SJSA1 (cell line): ENCODE data around the gene ANKS1A. TPM values are rescaled to one million over a fixed set of nuclear protein-coding genes. Genes with fewer than 3 reads are reported as not detected.
"Not testable (repeated sequence)": the region's sequence is repeated elsewhere in the genome, so short reads cannot be mapped to it uniquely, and the experiment has no call there.

Experiments used
- DNase-seq, 2 experiments: peaks; one replicate each; pipeline ENCODE4 v3.0.0-alpha.2; 2015 to 2020; ENCODE audit warnings: low spot score in 2 of 2, low read depth in 1 of 2
- H3K27ac ChIP-seq: fragments of 250-450 bp; sonication (Bioruptor Pico); 2 replicates; pipeline ENCODE4 v1.5.1; 2020; ENCODE audit warnings: mild to moderate bottlenecking, moderate library complexity
- H3K27me3 ChIP-seq: fragments of 250-450 bp; sonication (Bioruptor Pico); replicated peaks from 2 replicates; pipeline ENCODE4 v1.5.1; 2020; ENCODE audit warnings: mild to moderate bottlenecking, moderate library complexity
- H3K36me3 ChIP-seq: fragments of 250-450 bp; sonication (Bioruptor Pico); 2 replicates; pipeline ENCODE4 v1.5.1; 2020; ENCODE audit warnings: mild to moderate bottlenecking
- H3K4me1 ChIP-seq: fragments of 250-450 bp; sonication (Bioruptor Pico); replicated peaks from 2 replicates; pipeline ENCODE4 v1.6.1; 2021; ENCODE audit warnings: mild to moderate bottlenecking
- H3K4me3 ChIP-seq: fragments of 250-450 bp; sonication (Bioruptor Pico); 2 replicates; pipeline ENCODE4 v1.5.1; 2020; ENCODE audit warnings: mild to moderate bottlenecking
- H3K9me3 ChIP-seq: fragments of 250-450 bp; sonication (Bioruptor Pico); replicated peaks from 2 replicates; pipeline ENCODE4 v1.5.1; 2020; ENCODE audit warnings: mild to moderate bottlenecking
- total RNA-seq: library from RNA; depleted of rRNA; stranded (reverse); fragments of >200 nt; shearing (Covaris generic); gene quantifications from 2 replicates; pipeline ENCODE4 v1.2.3, GENCODE V29; 2014

The ANKS1A gene
- total RNA-seq, 1 experiment from 2014 or later, result 8.1 TPM

DNA sequence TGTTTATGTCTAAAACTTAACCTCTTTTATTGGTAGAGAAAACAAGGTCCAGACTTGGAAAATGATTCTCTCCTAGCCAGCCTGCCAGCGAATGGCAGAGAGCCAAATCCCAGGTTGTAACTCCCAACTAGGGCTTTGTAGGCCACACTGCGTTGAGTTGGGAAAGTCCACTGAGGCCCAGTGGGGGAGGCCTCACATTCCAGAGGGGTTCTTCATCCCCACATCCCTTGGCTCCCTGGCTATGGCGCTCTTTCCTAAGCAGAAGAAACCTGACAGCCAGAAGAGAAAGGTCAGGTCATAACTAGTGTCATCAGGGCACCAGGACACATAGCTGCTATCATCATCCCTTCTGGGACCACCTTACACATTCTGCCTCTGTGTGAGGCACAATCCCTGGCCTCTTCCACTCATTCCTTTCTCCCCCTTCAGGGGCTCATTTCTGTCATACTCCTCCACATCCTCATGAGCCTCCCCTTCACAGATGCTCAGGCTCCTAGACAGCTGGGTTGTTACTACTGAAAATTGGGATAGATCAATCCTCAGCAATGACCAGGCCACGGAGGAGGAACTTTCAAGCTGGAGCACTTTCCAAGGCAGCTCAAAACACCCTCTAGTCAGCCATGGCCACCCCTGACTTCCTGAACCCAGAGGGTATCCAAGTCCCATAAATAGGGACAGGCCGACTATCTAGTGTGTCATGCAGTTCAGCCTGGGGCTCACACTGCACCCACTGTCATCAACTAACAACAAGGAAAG is 203.5 kb downstream of the ANKS1A start:
- Histone ChIP-seq H3K27ac (peak overlapping the region; percentile 56), H3K4me1 (peaks cover 60% of the 10 kb centered on the region), H3K27me3 (no peaks in the 10 kb centered on the region), H3K9me3 (no peaks in the 10 kb centered on the region), H3K36me3 (no peaks in the 10 kb centered on the region; the same call in 1 of the 2 replicates), H3K4me3 (no peak overlapping the region)
- peak; percentile 88 to 91 for DNase-seq

DNA sequence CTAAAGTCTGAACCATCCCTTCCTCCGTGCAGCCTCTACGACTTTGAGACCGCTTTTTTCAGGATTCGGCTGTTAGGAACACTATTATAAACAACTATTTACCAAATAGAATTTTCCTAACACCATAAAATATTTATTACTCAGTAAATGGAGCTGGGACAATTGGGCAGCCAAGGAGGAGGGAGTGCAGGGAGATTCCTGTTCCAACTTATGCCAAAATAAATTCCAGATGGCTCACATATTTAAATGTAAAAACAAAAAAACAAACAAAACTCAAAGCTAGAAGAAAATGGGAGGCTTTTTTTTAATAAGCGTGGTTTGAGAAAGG is 204.0 kb downstream of the ANKS1A start:
- Histone ChIP-seq H3K27me3 (no peaks in the 10 kb centered on the region), H3K27ac (peak overlapping the region; percentile 56), H3K4me3 (no peak overlapping the region), H3K36me3 (no peaks in the 10 kb centered on the region), H3K9me3 (no peaks in the 10 kb centered on the region), H3K4me1 (peaks cover 60% of the 10 kb centered on the region)
- DNase-seq, result peak in 1 of 2 experiments; percentile 68

GRCh38 chr6:35093783-35094182 is 204.7 kb downstream of the ANKS1A start:
- Histone ChIP-seq H3K27me3 (no peaks in the 10 kb centered on the region), H3K27ac (0 out of 2 replicates have a peak overlapping the region, but pooled peaks have one; percentile 56), H3K9me3 (no peaks in the 10 kb centered on the region), H3K4me3 (no peak overlapping the region), H3K36me3 (no peaks in the 10 kb centered on the region), H3K4me1 (peaks cover 60% of the 10 kb centered on the region)
- DNase-seq, result no peak

GRCh38 chr6:35094183-35094582 is 205.1 kb downstream of the ANKS1A start:
- peaks cover 60% of the 10 kb centered on the region for H3K4me1 ChIP-seq
- H3K4me3 ChIP-seq, result no peak overlapping the region
- H3K27me3 ChIP-seq, result no peaks in the 10 kb centered on the region
- no peak overlapping the region for H3K27ac ChIP-seq
- H3K36me3 ChIP-seq, result no peaks in the 10 kb centered on the region
- DNase-seq, result no peak
- H3K9me3 ChIP-seq, result no peaks in the 10 kb centered on the region

- no peaks in the 10 kb centered on the region for H3K9me3 ChIP-seq
- H3K4me1 ChIP-seq, result peaks cover 42% of the 10 kb centered on the region
- no peak overlapping the region for H3K27ac ChIP-seq
- H3K36me3 ChIP-seq, result no peaks in the 10 kb centered on the region
- DNase-seq, result peak in 1 of 2 experiments; percentile 68
- H3K27me3 ChIP-seq, result no peaks in the 10 kb centered on the region
- no peak overlapping the region for H3K4me3 ChIP-seq
Observed at GRCh38 chr6:35096129-35096862, 207.2 kb downstream of the ANKS1A start.

- Histone ChIP-seq H3K4me3 (no peak overlapping the region), H3K4me1 (peaks cover 14% of the 10 kb centered on the region), H3K9me3 (no peaks in the 10 kb centered on the region), H3K27me3 (no peaks in the 10 kb centered on the region), H3K27ac (no peak overlapping the region), H3K36me3 (no peaks in the 10 kb centered on the region)
- no peak for DNase-seq
Observed at GRCh38 chr6:35099116-35099515, 210.1 kb downstream of the ANKS1A start.

- H3K4me3 ChIP-seq, result no peak overlapping the region
- H3K36me3 ChIP-seq, result no peaks in the 10 kb centered on the region
- no peaks in the 10 kb centered on the region for H3K9me3 ChIP-seq
- H3K4me1 ChIP-seq, result no peaks in the 10 kb centered on the region
- H3K27ac ChIP-seq, result no peak overlapping the region
- no peak for DNase-seq
- H3K27me3 ChIP-seq, result no peaks in the 10 kb centered on the region
Observed at GRCh38 chr6:35105078-35105477, 216.0 kb downstream of the ANKS1A start.

DNA sequence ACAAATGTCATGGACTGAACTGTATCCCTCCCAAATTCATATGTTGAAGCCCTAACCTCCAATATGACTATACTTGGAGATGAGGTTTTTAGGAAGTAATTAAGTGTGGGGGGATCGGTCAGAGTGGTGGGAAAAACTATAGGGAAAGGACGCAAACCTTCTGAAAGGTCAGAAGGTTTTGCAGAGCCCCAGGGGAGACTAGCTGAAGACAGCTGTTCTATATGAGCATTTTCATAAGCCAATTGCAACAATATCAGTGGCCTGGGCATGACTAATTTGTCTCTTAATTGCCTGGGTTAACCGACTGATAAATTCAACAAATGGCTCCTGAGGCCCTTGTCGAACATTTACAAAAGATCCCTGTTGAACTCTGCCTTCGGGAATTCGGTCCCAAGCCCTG is 217.0 kb downstream of the ANKS1A start:
- not testable (repeated sequence) for DNase-seq

GRCh38 chr6:35107208-35107607 is 218.2 kb downstream of the ANKS1A start:
- H3K27me3 ChIP-seq, H3K4me3 ChIP-seq, DNase-seq, H3K9me3 ChIP-seq, H3K27ac ChIP-seq, H3K4me1 ChIP-seq, H3K36me3 ChIP-seq: not testable (repeated sequence)

More for the DNA sequence above, 217.0 kb downstream of the ANKS1A start:
- H3K4me1 ChIP-seq, H3K36me3 ChIP-seq, H3K27me3 ChIP-seq, H3K9me3 ChIP-seq, H3K4me3 ChIP-seq, H3K27ac ChIP-seq: not testable (repeated sequence)

DNA sequence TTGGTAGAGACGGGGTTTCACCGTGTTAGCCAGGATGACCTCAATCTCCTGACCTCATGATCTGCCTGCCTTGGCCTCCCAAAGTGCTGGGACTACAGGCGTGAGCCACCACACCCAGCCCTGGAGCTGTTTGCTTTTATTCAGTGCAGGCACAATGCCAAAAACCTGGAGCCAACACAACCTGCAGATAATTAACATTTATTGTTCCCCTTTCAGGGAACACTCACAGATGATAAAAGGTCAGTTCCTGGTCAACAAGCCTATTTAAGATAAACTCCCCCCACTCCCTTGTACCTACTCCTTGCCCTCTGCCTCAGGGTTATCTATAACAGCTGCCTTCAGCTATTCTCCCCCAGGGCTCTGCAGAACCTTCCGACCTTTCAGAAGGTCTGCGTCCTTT is 218.7 kb downstream of the ANKS1A start:
- H3K9me3 ChIP-seq, H3K27me3 ChIP-seq, H3K4me1 ChIP-seq, H3K27ac ChIP-seq, DNase-seq, H3K4me3 ChIP-seq, H3K36me3 ChIP-seq: not testable (repeated sequence)

GRCh38 chr6:35108309-35108885 is 219.3 kb downstream of the ANKS1A start:
- no peaks in the 10 kb centered on the region for H3K9me3 ChIP-seq
- no peaks in the 10 kb centered on the region for H3K27me3 ChIP-seq
- no peak overlapping the region for H3K4me3 ChIP-seq
- no peak overlapping the region for H3K27ac ChIP-seq
- no peak for DNase-seq
- no peaks in the 10 kb centered on the region for H3K4me1 ChIP-seq
- no peaks in the 10 kb centered on the region for H3K36me3 ChIP-seq

DNA sequence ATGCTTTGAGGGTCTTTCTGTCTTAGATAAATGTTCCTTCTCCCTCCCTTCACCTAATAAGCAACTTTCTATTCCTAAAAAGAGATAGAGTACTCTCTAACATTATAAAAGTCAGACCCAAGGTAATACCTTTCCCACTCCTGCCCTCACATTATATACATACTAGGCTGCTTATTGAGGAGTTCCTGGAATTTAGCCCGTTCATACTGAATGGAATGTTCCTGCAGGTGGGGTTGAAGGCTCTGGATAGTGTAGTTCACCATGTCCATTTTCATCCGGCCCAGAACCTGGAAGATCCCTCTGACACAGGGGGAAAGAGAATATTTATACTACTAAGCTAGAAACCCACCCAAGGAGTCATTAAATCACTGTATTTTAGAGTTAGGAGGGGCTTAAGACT is 231.7 kb downstream of the ANKS1A start:
- H3K4me3 ChIP-seq, result no peak overlapping the region
- no peaks in the 10 kb centered on the region for H3K9me3 ChIP-seq
- no peaks in the 10 kb centered on the region for H3K27me3 ChIP-seq
- no peak for DNase-seq
- H3K27ac ChIP-seq, result no peak overlapping the region
- no peaks in the 10 kb centered on the region for H3K4me1 ChIP-seq
- H3K36me3 ChIP-seq, result no peaks in the 10 kb centered on the region

DNA sequence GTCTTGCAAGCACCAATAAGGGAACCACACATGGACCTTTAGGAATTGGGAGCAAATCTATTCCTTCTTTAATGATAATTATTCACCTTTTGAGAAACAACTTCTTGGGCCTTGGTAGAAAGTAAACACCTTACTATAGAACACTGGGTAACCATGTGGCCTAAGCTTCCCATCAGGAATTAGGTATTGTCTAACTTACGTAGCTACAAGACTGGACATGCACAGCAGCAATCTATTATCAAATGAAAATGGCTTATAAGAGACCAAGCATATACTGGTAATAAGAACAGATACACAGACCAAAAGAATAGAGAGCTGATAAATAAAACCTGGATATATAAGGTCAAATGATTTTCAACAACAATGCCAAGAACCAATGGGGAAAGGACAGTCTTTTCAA is 235.3 kb downstream of the ANKS1A start:
- H3K27me3 ChIP-seq, result no peaks in the 10 kb centered on the region
- H3K27ac ChIP-seq, result no peak overlapping the region
- H3K9me3 ChIP-seq, result no peaks in the 10 kb centered on the region
- no peak for DNase-seq
- no peaks in the 10 kb centered on the region for H3K4me1 ChIP-seq
- H3K36me3 ChIP-seq, result no peaks in the 10 kb centered on the region
- no peak overlapping the region for H3K4me3 ChIP-seq

GRCh38 chr6:35128042-35128441 is 239.0 kb downstream of the ANKS1A start:
- no peaks in the 10 kb centered on the region for H3K36me3 ChIP-seq
- no peaks in the 10 kb centered on the region for H3K4me1 ChIP-seq
- no peak overlapping the region for H3K4me3 ChIP-seq
- no peak overlapping the region for H3K27ac ChIP-seq
- no peaks in the 10 kb centered on the region for H3K9me3 ChIP-seq
- no peaks in the 10 kb centered on the region for H3K27me3 ChIP-seq
- no peak for DNase-seq
